Esophagus muscularis mucosa (tissue), 3 donors: ENCODE measurements around the gene ADAM23.

Experiments used
- CTCF ChIP-seq, 3 experiments: fragments of 200-600 bp in 2 of 3; fragments of 450-650 bp in 1 of 3; sonication (generic) in 2 of 3; IDR thresholded peaks; one replicate each; pipeline ENCODE4 v1.5.1; 2017 to 2019; ENCODE audit warnings: antibody characterized with exemption in 3 of 3, mild to moderate bottlenecking in 2 of 3, moderate library complexity in 1 of 3
- POLR2A ChIP-seq: fragments of 450-650 bp; IDR thresholded peaks from one replicate; pipeline ENCODE4 v1.6.1; 2017; ENCODE audit warnings: antibody characterized with exemption, moderate library complexity, mild to moderate bottlenecking, low read depth

DNA sequence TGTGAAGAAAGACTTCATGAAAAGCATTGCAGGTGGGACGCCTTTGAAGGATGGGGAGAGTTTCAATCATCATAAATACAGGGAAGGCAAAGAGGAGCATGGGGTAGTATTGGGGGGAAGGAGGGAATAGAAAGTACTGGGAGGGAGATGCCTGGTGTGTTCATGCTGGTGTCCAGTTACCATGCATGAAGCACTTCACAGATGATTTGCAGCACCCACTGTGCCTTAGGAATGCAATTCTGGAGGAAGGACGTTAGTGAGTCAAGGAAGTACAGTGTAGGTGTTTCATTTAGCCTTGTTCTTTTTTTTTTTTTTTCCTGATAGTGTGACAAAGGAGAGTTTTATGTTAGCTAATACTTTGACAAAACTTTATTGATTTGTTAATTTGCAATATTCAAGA, 36.8 kb downstream of the ADAM23 start:
- no peak for TF ChIP-seq CTCF (IDR thresholded peaks at IDR 0.05)
- TF ChIP-seq POLR2A, result no peak
